GM21526 (cell line): ENCODE data around the gene ARHGAP31.
"Not testable (repeated sequence)": the region's sequence is repeated elsewhere in the genome, so short reads cannot be mapped to it uniquely, and the experiment has no call there.

Experiments
- ATAC-seq: cut with Tn5 transposase; IDR thresholded peaks from one replicate; pipeline ENCODE4 v1.9.1; 2021; ENCODE audit warnings: moderate library complexity; ENCODE audit not compliant: unreplicated experiment, low FRiP score

Gene ARHGAP31

DNA sequence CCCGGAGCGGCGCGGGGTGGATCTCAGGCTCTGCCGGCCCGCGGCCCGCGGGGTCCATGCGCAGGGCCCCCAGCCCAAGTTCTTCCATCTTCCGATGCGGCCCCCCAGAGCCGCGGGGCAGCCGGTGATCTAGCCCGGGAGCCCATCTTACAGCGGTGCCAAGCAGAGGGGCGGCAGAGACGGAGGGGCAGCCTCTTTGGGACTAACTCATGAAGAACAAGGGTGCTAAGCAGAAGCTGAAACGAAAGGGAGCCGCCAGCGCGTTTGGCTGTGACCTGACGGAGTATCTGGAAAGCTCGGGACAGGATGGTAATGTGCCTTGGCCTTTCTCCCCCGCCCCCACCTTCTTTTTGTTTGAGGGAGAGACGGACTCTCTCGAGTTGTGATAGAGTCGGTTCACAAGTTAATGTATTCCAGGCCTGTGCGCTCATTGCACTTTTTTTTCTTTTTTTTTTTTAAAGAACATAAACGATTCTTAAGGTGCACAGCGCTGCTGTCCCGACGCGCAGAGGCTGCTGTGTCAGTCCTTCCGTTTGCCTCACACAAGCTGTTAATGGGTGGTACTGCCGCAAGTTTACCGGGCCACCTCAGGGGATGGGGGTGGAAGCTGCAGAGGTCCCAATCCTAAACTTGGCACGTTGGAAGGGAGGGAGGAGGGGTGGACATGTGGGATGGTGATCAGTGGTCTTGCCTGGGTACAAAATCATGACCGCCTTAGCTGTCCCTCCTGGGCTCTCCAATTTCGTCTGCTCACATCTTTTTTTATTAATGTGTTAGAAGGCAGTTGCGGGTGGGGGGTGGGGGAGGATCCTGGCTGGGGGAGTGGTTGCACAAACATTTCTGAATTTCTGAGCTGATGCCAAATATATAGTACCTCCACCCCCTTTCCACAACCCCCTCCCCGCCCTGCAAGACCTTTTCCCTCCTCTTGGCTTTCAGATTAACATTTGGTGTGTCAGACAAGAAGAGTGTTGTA, 801 bp downstream of the ARHGAP31 start:
- ATAC-seq, result peak; percentile 20

DNA sequence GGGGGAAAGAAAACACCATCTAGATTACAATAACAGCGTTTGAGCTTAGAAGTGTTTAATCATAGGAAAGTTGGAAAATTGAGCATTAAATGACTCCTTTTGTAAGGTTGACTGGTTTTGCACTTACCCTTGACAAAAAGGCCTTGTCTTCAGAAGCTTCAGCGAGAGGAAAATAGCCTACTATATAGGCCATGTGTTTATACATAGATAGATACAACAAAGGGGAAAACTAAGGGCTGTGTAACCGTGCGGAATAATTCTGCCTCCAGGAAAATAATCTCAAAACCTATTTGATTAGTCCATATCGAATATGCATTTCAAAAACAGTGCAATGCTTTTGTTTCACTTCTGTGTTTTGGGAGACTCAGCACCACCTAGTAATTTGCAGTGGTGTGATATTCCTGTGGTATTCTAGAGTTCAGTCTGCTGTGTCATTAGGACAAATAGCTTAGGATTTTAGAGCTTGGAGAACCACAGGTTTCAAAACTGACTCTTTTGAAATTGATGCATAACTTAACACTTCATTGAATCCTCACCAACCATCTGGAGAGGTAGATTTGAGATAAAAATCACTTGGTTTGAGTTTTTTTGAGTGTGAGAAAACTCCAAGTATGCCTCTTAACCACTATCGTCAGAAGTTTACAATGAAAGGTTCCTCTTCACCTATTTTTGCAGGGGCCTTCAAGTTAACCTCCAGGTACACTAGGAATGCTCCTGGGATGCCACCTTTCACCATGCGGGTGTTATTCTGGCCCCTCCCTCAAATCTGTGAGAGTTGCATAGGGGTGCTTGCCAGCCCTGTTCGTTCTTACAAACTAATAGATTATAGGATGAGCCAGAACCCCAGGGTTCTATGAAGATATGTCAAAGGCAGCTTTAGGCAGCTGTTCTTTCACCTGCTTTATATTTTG, 1.9 kb downstream of the ARHGAP31 start:
- no peak for ATAC-seq

DNA sequence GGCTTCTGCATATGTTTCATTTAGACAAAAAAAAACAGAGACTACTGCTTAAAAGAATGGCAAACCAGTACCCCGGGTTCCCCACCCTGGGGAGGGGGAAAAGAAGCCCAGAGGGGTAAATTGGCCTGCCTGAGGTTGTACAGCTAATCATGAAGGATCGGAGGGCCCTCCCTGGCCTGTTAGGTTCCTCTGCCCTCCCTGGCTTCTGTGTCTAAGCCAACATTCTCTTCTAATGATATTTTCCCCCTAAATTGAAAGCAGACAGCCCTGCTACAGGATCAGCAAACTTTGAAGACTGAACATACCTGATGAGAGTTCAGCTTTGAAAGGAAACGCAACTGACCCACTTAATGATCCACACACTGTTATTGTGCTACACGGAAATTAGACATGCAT, 2.5 kb downstream of the ARHGAP31 start:
- no peak for ATAC-seq

DNA sequence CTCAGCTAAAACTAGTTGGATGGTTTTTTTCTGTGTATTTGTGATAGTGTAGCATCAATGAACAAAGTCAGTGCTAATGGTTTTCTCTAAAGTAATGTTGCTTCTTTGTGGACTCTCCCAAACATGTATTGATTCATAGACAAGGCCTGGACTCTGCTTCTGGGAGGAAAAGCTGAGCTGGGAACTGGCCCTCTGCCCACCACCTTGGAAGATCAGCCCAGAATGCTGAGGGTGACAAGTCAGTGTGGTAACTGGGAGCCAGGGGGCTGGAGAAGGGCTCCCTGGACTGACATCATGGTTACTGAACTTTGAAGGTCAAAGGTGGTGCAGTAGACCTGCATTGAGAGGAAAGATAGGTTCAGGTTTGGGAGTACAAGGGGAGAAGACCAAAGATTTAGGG, 3.0 kb downstream of the ARHGAP31 start:
- no peak for ATAC-seq

DNA sequence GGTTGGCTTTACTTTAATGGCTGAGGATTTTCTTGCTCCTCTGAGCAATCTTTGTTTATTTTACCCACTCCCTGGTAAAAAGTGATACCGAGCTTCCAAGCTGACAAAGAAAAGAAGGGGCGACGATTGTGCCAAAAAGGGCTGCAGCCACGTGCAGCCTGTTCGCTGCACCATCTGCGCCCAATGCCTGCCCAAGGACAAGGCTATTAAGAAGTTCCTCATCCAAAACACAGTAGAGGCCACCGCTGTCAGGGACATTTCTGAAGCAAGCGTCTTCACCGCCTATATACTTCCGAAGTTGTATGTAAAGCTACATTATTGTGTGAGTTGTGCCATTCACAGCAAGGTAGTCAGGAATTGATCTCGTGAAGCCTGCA, 4.4 kb downstream of the ARHGAP31 start:
- no peak for ATAC-seq

DNA sequence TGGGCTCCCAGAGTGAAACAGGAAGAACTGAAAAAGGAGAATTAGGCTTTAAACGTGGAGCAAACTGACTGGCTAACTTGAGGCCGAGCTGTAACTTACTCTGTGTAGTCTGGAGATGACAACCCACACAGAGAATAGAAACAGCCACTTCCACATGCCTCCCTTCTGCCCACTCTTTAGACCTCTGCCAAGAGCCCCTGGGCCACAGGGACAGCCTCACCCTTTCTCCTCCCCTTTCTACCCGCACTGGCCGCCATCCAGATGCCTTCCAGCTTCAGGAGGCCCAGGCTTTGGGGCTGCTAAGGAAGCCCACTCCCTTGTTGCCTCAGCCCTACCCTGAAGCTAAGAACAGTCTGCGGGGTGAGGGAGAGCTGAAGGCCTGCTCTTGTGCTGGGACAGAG, 6.8 kb downstream of the ARHGAP31 start:
- ATAC-seq, result no peak

DNA sequence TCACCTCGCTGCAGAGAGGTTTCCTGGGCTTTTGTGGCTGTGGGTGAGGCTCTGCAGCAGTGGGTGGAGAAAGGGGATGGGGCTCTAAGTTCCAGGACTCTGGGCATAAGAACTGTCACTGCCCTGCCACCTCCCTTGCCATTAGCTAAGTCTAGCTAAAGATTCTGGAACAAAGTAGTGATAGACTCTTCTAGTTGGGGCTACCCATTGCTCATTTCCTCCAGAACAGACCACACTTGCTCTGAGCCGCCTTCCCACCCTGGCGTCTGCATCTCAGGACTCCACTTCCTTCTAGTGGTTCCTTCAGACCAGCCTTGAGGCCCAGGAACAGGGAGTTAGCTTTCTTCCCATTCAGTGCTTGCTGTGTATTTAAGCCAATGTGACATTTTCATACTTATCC, 7.5 kb downstream of the ARHGAP31 start:
- ATAC-seq, result no peak

DNA sequence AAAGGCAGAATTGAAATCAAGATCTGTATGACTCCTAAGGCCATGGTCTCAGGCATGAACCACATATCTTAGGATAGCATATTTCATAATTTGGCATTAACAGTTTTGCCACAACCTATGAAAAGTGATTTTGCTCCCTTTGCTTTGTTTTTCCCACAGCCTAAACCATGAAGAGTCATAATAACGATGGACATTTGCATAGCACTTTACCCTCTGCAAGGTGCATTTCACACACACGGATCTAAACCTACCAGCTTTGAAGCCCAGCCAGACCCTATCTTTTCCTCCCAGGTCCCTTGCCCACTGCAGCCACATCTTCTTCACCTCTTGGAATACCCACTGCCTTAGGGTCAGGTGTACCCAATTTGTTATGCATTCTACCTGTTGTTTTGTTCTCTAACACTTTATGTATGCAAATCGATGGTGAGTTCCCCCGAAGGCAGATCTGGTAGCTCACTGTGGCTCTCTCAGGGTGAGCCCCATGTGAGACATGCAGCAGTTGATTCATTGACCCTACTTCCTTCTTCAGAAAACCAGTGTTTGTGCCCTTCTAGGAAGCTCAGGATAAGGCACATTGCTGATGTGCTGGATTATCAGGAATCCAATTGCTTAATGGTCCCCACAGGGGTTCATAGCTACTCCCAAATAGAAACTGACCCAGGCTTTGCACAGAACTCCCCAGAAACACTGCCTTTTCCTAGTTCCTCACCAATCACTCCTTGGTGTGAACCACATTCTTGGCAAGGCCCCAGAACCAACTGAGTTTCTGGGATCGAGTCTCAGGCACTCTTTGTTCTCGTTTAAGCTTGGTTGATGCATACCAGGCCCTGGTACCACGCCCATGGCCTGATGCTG, 8.7 kb downstream of the ARHGAP31 start:
- peak; percentile 40 for ATAC-seq

DNA sequence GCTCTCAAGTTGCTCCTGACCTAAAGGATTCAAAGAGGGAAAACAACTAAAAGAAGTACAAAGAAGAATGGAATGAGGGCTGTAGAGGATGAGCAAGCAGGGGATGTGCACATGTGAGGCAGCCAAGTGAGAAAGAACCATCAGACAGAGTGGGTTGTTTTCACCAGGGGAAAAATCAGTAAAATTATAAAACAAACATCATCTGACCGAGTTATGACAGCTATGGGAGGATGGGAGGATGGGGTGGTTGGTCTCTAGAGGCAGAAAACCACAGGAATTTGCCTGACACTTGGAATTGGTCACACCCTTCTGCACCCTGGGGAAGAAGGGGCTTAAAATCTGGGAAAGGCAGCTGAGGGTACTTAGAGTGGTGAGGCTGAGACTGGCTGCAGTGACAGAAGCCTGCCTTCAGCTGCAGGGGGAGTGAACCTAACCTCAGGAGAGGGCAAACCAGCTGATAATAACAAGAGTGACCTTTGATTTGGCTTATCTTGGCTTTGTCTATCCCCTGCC, 10.1 kb downstream of the ARHGAP31 start:
- no peak for ATAC-seq

DNA sequence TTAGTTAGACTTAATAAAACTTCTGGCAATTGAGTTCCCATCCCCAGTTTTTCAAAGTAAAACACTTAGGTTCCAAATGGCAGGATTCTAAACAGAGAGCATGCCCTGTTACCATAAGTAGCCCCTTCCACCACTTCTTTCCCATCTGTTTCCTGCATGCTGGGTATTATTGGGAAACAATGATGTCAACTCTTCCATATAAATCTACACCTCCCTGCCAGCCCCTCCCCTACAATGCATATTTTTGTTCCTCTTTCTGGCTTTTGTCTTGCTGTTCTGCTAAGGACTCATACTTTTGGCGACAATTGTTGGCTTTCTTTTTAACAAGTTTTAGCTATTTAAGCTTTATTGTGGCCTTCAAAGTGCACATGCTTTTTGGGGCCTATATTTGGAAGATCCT, 11.1 kb downstream of the ARHGAP31 start:
- ATAC-seq, result no peak

DNA sequence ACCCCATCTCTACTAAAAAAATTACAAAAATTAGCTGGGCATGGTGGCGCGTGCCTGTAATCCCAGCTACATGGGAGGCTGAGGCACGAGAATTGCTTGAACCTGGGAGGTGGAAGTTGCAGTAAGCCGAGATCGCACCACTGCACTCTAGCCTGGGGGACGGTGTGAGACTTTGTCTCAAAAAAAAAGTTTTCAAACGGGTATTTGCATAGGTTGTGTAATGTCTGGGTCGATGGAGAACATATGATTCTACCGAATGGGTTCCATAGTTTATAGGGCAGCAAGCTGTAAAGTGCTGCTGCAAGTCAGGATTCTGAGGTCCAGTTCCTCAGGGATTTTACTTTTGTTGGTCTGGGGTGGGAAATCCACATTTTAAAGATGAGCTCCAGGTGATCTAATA, 12.2 kb downstream of the ARHGAP31 start:
- ATAC-seq, result not testable (repeated sequence)

DNA sequence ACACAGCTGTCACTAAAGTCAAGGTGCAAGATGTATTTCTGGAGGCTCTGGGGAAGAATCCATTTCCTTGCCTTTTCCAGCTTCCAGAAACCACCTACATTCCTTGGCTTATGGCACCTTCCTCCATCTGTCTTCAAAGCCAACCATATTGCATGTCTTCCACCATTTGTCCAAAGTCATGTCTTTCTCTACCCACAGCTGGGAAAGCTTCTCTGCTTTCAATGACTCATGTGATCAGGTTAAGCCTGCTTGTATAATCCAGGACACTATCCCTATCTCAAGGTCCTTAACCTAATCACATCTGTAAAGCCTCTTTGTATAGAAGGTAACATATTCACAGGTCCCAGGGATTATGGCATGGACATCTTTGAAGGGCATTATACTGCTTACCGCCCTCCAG, 14.2 kb downstream of the ARHGAP31 start:
- no peak for ATAC-seq

DNA sequence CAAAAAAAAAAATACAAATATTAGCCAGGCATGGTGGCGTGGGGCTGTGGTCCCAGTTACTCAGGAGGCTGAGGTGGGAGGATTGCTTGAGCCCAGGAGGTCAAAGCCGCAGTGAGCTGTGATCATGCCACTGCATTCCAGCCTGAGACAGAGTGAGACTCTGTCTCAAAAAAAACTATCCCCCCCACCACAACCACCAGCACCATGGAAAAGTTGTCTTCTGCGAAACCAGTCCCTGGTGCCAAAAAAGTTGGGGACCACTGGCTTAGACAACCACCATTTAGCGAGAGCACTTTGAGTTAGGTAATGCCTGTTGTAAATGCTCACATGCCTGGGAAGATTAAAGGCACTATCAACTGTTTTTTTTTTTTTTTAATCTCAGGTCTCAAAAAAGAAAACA, 15.4 kb downstream of the ARHGAP31 start:
- ATAC-seq, result no peak

DNA sequence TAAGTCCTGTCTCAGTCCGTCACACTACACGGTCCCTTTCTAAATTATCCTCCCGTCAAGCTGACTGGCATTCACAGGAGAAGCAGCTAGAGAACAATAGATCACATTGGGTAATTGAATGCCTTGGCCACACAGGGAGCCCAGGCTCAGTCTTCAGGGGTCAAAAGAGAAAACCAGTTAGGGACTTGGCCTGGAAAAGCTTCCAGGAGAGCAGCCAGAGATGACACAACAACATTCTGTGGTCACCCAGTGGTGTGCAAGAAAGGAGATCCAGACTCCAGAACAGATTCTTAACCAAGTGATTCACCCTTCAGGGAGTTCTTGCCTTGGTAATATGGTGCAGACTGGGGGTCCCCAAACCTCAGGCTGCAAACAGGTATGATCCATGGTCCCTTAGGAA, 15.9 kb downstream of the ARHGAP31 start:
- ATAC-seq, result no peak

DNA sequence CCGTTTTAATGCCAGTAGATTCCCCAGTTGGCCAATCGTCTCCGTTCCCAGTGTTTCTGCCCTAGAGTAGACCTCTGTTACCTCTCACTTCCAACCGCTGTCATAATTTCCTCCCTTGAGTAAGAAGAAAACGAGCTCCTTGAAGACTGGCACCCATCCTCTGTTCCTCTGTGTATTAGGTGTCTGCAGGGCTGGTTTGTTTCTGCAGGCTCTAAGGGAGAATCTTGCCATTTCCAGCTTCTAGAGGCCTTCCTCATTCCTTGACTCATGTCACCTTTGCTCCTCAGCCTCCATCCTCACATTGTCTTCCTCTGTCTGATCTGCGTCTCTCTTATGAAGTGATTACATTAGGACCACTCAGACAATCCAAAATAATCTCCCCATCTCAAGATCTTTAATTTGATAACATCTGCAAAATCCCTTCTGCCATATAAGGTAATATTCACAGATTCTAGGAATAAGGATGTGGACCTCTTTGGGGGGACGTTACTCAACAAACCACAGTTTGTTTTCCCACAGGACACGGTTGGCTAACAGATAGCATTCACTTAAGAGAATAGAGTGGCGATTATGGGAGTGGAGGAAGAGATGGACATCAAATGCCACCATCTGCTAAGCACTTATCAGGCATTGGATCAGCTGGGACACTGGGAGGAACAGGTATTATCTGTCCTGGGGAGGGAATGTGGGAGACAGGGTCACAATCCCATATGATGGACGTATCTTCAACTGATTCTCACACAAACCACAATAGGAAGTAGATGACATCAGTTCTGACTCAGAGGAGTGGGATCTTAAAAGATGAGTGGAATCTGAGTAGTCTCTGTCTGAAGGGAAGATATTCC, 17.1 kb downstream of the ARHGAP31 start:
- ATAC-seq, result no peak

DNA sequence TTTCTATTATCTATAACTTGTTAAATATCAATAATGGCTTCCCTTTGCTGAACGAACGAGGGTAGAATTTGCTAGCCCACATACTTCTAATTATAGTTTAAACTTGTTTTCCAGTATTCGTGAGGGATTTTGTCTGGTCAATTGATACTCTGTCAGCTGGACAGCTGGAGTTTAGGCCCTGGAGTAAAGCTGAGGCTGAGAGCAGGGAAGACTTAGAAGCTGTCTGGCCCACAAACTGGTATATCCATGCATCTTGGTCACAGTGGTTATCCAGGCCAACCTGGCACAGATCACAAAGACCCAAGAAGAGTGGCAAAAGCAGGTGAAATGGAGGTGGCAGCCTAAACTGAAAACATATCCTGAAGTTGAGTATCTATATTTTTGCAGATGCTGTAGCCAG, 19.3 kb downstream of the ARHGAP31 start:
- no peak for ATAC-seq

DNA sequence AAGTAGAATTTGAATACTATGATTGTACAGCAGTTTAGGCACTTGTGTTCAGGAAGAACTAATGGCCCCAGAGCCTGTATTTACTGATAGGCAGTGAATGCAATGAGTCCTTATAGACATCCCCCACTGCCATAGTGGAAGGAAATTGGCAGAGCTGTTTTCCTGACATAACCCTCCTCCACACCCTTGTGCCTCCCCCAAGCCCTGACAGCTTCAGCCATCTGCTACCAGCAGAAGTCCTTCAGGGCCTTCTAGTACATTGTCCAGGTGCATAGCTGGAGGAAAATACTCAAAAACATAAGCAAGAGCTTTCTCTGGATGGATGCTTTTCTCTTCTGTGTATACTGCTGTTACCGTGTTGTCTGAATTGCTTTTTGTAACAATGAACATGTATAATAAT, 20.6 kb downstream of the ARHGAP31 start:
- no peak for ATAC-seq

DNA sequence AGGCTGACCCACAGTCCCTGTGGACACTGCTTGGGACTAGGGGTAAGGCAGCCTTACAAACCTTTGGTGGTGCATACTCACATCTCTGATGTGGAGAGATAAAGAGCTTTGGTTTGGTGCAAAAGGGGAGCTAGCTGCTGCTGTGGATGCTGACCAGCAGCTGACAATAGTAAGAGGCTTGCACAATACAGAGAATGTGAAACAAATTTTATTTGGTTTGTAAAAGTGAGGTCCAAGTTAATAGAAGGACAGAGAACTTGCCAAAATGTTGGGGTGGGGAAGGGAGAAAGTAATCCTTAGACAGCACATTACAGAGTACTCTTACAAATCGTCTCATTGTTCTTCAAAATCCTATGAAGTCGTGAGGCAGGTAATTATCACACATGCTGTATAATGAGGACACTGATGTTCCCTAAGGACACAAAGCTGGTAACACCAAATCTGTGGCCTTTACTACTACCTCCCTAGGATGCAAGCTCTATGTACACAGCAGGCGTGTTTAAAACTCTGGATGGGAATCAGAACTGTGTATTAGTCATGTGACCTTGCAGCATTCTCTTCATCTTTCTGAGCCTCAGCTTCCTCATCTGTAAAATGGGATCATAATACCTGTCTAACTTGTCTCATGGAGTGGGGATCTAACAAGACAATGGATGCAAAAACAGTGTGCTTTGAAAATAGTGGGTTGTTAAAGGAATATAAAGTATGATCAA, 21.6 kb downstream of the ARHGAP31 start:
- ATAC-seq, result no peak

DNA sequence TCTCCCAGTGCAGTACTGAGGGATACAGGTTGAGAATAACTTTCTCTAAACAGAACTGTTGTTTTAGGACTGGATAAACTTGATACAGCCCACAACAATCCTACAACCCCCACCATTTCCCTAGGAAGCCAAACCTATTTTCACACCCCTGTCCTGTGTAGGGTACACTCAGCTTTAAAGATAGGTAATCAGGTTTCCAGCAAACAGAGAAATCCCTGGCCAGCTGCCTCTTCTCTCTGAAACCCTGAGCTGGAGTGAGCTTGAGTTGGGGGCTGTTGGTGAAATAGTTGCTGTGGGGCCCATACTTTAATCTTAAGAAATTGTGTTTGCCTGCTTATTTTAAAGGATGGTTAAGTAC, 22.1 kb downstream of the ARHGAP31 start:
- ATAC-seq, result no peak
